Metanephros (tissue), 2 donors: Measurements from ENCODE around the gene RAE1. TPM values are rescaled to one million over a fixed set of nuclear protein-coding genes. Genes with fewer than 3 reads are reported as not detected.

Experiments
- small RNA-seq: library from RNA; depleted of rRNA; stranded (forward); fragments of <200 nt; gene quantifications from one replicate; pipeline ENCODE3, GENCODE V24; 2014; ENCODE audit warnings: low replicate concordance
- total RNA-seq: library from RNA; depleted of rRNA; stranded (reverse); fragments of >200 nt; gene quantifications from one replicate; pipeline ENCODE4 v1.2.3, GENCODE V29; 2014

The RAE1 gene
- total RNA-seq = 37.9 TPM

GRCh38 chr20:57351042-57351783 is at the start of gene RAE1:
Gene RAE1, plus strand, starts transcription at chr20:57351255. Its CDS starts 2,784 bp downstream, at chr20:57354039.

GRCh38 chr20:57329608-57330221 is 21.3 kb upstream of the RAE1 start, which contains the start of gene SPO11:
Gene SPO11, plus strand, starts transcription at chr20:57329803. Its CDS starts 65 bp downstream, at chr20:57329868.

GRCh38 chr20:57390604-57391438 is 39.8 kb downstream of the RAE1 start, which contains the start of gene RBM38:
Gene RBM38, plus strand, starts transcription at chr20:57391396. Its CDS starts 186 bp downstream, at chr20:57391582.

Small RNA genes lying within 50 kb of the gene (small RNA-seq; reads per million reads assigned to genes)
- gene MIR4325 = not detected
- gene RF00019 = not detected
- gene RPL39P39 = not detected

Other genes with a start within 250 kb of the RAE1 start
- 62.6 TPM for gene BMP7, start 84.6 kb upstream of the RAE1 start, total RNA-seq
- not detected for gene SPO11, start 21.5 kb upstream of the RAE1 start, total RNA-seq
- 73.6 TPM for gene RBM38, start 40.1 kb downstream of the RAE1 start, total RNA-seq
- 0.88 TPM for gene CTCFL, start 173.9 kb downstream of the RAE1 start, total RNA-seq
- gene PCK1, start 209.9 kb downstream of the RAE1 start, total RNA-seq = 105 TPM